ENCODE data around the gene TNFRSF19.

GRCh38 chr13:23631311-23632047 is 61.3 kb downstream of the TNFRSF19 start:
- TF ChIP-seq CTCF (IDR thresholded peaks at IDR 0.05) (no peak), EP300 (IDR thresholded peaks at IDR 0.05) (no peak), POLR2A (IDR thresholded peaks at IDR 0.05) (no peak)

Data from stomach (tissue), 4 donors.